SK-N-SH (cell line): ENCODE results near the gene BEND4. TPM values are rescaled to one million over a fixed set of nuclear protein-coding genes. Genes with fewer than 3 reads are reported as not detected.

Experiments used
- CTCF ChIA-PET: fragments of 300-600, 350-600 bp; formaldehyde crosslinking; extraction: SDS; loops from one replicate; lab custom pipeline; 2021; lab: Yijun Ruan, JAX
- POLR2A ChIA-PET: fragments of 350-600 bp; sonication (Branson Sonifier 250); formaldehyde crosslinking; extraction: SDS; loops from one replicate; lab custom pipeline; 2020; ENCODE audit warnings: antibody characterized with exemption, inconsistent platforms; lab: Yijun Ruan, JAX
- DNase-seq: peaks from one replicate; pipeline ENCODE4 v3.0.0; 2012
- H2AFZ ChIP-seq: fragments of 200-600 bp; sonication (generic); 2 replicates; pipeline ENCODE4 v1.8.1; 2016; ENCODE audit warnings: antibody characterized with exemption, mild to moderate bottlenecking, low read depth
- H3F3A ChIP-seq: fragments of 200-600 bp; sonication (generic); replicated peaks from 2 replicates; pipeline ENCODE3; 2016; ENCODE audit warnings: antibody characterized with exemption, mild to moderate bottlenecking; ENCODE audit not compliant: insufficient read depth
- H3K27ac ChIP-seq, 2 experiments: fragments of 200-500 bp in 1 of 2; fragments of 200-600 bp in 1 of 2; sonication (Bioruptor generic) in 1 of 2; sonication (generic), shearing (Covaris generic) in 1 of 2; 2 replicates each; pipeline versions ENCODE4 v1.5.1 to v1.6.1; 2014 to 2016; ENCODE audit warnings: low read depth in 2 of 2, inconsistent platforms in 1 of 2, low read length in 1 of 2, mild to moderate bottlenecking in 1 of 2, mixed read lengths in 1 of 2
- H3K27me3 ChIP-seq: fragments of 200-600 bp; sonication (generic), shearing (Covaris generic); 2 replicates; pipeline ENCODE4 v1.6.1; 2016; ENCODE audit warnings: mixed run types; ENCODE audit not compliant: insufficient read depth
- H3K36me3 ChIP-seq, 2 experiments: fragments of 200-500 bp in 1 of 2; fragments of 200-600 bp in 1 of 2; sonication (Bioruptor generic) in 1 of 2; sonication (generic) in 1 of 2; replicated peaks in 1 of 2; 2 replicates each; pipeline versions ENCODE3 to v1.5.1; 2014 to 2016; ENCODE audit warnings: low read length in 1 of 2, mild to moderate bottlenecking in 1 of 2; ENCODE audit not compliant: insufficient read depth in 2 of 2, control insufficient read depth in 1 of 2
- H3K4me1 ChIP-seq, 2 experiments: fragments of 200-500 bp in 1 of 2; fragments of 200-600 bp in 1 of 2; sonication (Bioruptor generic) in 1 of 2; sonication (generic), shearing (Covaris generic) in 1 of 2; 2 replicates each; pipeline versions ENCODE4 v1.5.1 to v1.6.1; 2014 to 2016; ENCODE audit warnings: low read depth in 1 of 2, low read length in 1 of 2, mixed run types in 1 of 2; ENCODE audit not compliant: insufficient read depth in 2 of 2, control insufficient read depth in 1 of 2
- H3K4me2 ChIP-seq: fragments of 200-600 bp; sonication (generic), shearing (Covaris generic); 2 replicates; pipeline ENCODE4 v1.6.1; 2017; ENCODE audit warnings: mixed run types
- H3K4me3 ChIP-seq, 2 experiments: fragments of 200-500 bp in 1 of 2; fragments of 200-600 bp in 1 of 2; sonication (Bioruptor generic) in 1 of 2; sonication (generic), shearing (Covaris generic) in 1 of 2; 2 replicates each; pipeline versions ENCODE4 v1.5.1 to v1.8.1; 2014 to 2016; ENCODE audit warnings: low read depth in 2 of 2, inconsistent platforms in 1 of 2, low read length in 1 of 2, mild to moderate bottlenecking in 1 of 2, mixed read lengths in 1 of 2, moderate library complexity in 1 of 2
- H3K79me2 ChIP-seq: fragments of 200-600 bp; sonication (generic); 2 replicates; pipeline ENCODE4 v1.8.1; 2017; ENCODE audit warnings: mild to moderate bottlenecking; ENCODE audit not compliant: insufficient read depth
- H3K9ac ChIP-seq: fragments of 200-600 bp; sonication (generic); 2 replicates; pipeline ENCODE4 v1.6.1; 2017; ENCODE audit warnings: mixed run types
- H3K9me2 ChIP-seq: fragments of 200-600 bp; sonication (generic); 2 replicates; pipeline ENCODE4 v1.6.1; 2017; ENCODE audit warnings: mixed run types
- H3K9me3 ChIP-seq: fragments of 200-600 bp; sonication (generic); 2 replicates; pipeline ENCODE4 v1.6.1; 2017; ENCODE audit warnings: mixed run types, mild to moderate bottlenecking, moderate library complexity
- H4K20me1 ChIP-seq: fragments of 200-600 bp; sonication (generic); 2 replicates; pipeline ENCODE4 v1.6.1; 2017; ENCODE audit warnings: mild to moderate bottlenecking, mixed run types; ENCODE audit not compliant: insufficient read depth
- ELF1 ChIP-seq: IDR thresholded peaks from 2 replicates; pipeline ENCODE4 v1.4.0; 2012
- EZH2phosphoT487 ChIP-seq: fragments of 200-600 bp; sonication (generic); IDR thresholded peaks from 2 replicates; pipeline ENCODE4 v1.6.1; 2017; ENCODE audit warnings: low read depth, mixed run types, mild to moderate bottlenecking, antibody characterized with exemption, moderate library complexity, borderline replicate concordance
- FOXJ3 ChIP-seq: sonication (generic); formaldehyde crosslinking; IDR thresholded peaks from 2 replicates; pipeline ENCODE4 v1.5.1; 2020; ENCODE audit warnings: mild to moderate bottlenecking, missing genetic modification reagents
- FOXM1 ChIP-seq: IDR thresholded peaks from 2 replicates; pipeline ENCODE4 v1.4.0; 2012; ENCODE audit warnings: low read depth, mild to moderate bottlenecking
- MEF2A ChIP-seq: IDR thresholded peaks from 2 replicates; pipeline ENCODE4 v1.4.0; 2012; ENCODE audit warnings: low read depth, borderline replicate concordance
- NRF1 ChIP-seq: IDR thresholded peaks from 2 replicates; pipeline ENCODE4 v1.6.1; 2012; ENCODE audit warnings: low read depth, mild to moderate bottlenecking, low read length
- RCOR1 ChIP-seq: fragments of 150-350 bp; IDR thresholded peaks from 2 replicates; pipeline ENCODE4 v1.6.1; 2017; ENCODE audit warnings: antibody characterized with exemption, low read length
- TAF1 ChIP-seq: IDR thresholded peaks from 2 replicates; pipeline ENCODE4 v1.6.1; 2012; ENCODE audit warnings: low read depth, mild to moderate bottlenecking, low read length, moderate library complexity, borderline replicate concordance
- TCF12 ChIP-seq: IDR thresholded peaks from 2 replicates; pipeline ENCODE4 v1.4.0; 2012
- TEAD4 ChIP-seq: IDR thresholded peaks from 2 replicates; pipeline ENCODE4 v1.4.0; 2012; ENCODE audit warnings: mild to moderate bottlenecking, borderline replicate concordance; ENCODE audit not compliant: insufficient read depth
- YY1 ChIP-seq: IDR thresholded peaks from 2 replicates; pipeline ENCODE4 v1.4.0; 2012; ENCODE audit warnings: low read depth, mild to moderate bottlenecking
- WGBS: methylation state at CpG from one replicate; pipeline ENCODE4 v1.1.6; 2017; ENCODE audit warnings: low lambda C conversion rate; 5-methylcytosine and 5-hydroxymethylcytosine counted together
- polyA plus RNA-seq, 3 experiments: library from polyadenylated mRNA; depleted of rRNA; stranded (reverse); fragments of >200 nt; gene quantifications; 2 replicates each; pipeline ENCODE4 v1.2.3, GENCODE V29; 2012
- TF ChIP-seq, protein P1 (sequence below): fragments of 150-350 bp; IDR thresholded peaks from 2 replicates; pipeline ENCODE4 v1.6.1; 2017; ENCODE audit warnings: antibody characterized with exemption, low read length, low read depth, borderline replicate concordance
- TF ChIP-seq, protein P2 (sequence below): fragments of 150-350 bp; IDR thresholded peaks from 2 replicates; pipeline ENCODE4 v1.6.1; 2016; ENCODE audit warnings: mild to moderate bottlenecking, low read depth, low read length
- TF ChIP-seq, protein P3 (sequence below): fragments of 200-600 bp; sonication (generic); IDR thresholded peaks from 2 replicates; pipeline ENCODE4 v1.6.1; 2017; ENCODE audit warnings: antibody characterized with exemption, mild to moderate bottlenecking, moderate library complexity
- TF ChIP-seq, protein P4 (sequence below): IDR thresholded peaks from 2 replicates; pipeline ENCODE4 v1.4.0; 2012; ENCODE audit warnings: low read depth
- TF ChIP-seq, protein P5 (sequence below): IDR thresholded peaks from 2 replicates; pipeline ENCODE4 v1.6.1; 2012; ENCODE audit warnings: mild to moderate bottlenecking, low read depth, low read length, moderate library complexity

Gene BEND4
- polyA plus RNA-seq, 1 of the 3 experiments (the other 2 are of a cell fraction): 0.02 TPM

DNA sequence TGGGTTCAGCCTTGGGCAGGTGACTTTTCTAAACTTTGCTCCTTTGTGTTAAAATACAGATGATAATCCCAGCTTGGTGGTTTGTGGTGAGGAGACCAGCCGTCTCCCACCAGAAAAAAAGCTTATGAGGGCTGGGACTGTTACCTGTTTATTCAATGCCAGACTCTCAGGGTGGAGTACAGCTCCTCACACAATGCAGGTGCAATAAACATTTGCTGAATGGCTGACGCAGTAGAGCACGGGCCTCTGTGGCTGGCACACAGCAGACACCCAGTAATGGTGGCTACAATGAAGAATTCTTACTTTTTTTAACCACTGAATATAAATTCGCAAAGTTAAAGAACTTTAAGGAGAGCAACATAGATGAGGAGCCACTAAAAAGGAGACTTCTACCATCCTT, 30.2 kb downstream of the BEND4 start (continued):
- TF ChIP-seq, protein P1, sequence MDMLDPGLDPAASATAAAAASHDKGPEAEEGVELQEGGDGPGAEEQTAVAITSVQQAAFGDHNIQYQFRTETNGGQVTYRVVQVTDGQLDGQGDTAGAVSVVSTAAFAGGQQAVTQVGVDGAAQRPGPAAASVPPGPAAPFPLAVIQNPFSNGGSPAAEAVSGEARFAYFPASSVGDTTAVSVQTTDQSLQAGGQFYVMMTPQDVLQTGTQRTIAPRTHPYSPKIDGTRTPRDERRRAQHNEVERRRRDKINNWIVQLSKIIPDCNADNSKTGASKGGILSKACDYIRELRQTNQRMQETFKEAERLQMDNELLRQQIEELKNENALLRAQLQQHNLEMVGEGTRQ: no peak
- TF ChIP-seq, protein P2, sequence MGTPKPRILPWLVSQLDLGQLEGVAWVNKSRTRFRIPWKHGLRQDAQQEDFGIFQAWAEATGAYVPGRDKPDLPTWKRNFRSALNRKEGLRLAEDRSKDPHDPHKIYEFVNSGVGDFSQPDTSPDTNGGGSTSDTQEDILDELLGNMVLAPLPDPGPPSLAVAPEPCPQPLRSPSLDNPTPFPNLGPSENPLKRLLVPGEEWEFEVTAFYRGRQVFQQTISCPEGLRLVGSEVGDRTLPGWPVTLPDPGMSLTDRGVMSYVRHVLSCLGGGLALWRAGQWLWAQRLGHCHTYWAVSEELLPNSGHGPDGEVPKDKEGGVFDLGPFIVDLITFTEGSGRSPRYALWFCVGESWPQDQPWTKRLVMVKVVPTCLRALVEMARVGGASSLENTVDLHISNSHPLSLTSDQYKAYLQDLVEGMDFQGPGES: no peak
- no peak for TF ChIP-seq FOXJ3 (CRISPR knock-in tag)
- no peak for TF ChIP-seq YY1
- no peak for TF ChIP-seq MEF2A
- TF ChIP-seq, protein P3, sequence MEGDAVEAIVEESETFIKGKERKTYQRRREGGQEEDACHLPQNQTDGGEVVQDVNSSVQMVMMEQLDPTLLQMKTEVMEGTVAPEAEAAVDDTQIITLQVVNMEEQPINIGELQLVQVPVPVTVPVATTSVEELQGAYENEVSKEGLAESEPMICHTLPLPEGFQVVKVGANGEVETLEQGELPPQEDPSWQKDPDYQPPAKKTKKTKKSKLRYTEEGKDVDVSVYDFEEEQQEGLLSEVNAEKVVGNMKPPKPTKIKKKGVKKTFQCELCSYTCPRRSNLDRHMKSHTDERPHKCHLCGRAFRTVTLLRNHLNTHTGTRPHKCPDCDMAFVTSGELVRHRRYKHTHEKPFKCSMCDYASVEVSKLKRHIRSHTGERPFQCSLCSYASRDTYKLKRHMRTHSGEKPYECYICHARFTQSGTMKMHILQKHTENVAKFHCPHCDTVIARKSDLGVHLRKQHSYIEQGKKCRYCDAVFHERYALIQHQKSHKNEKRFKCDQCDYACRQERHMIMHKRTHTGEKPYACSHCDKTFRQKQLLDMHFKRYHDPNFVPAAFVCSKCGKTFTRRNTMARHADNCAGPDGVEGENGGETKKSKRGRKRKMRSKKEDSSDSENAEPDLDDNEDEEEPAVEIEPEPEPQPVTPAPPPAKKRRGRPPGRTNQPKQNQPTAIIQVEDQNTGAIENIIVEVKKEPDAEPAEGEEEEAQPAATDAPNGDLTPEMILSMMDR: no peak
- no peak for TF ChIP-seq ELF1

DNA sequence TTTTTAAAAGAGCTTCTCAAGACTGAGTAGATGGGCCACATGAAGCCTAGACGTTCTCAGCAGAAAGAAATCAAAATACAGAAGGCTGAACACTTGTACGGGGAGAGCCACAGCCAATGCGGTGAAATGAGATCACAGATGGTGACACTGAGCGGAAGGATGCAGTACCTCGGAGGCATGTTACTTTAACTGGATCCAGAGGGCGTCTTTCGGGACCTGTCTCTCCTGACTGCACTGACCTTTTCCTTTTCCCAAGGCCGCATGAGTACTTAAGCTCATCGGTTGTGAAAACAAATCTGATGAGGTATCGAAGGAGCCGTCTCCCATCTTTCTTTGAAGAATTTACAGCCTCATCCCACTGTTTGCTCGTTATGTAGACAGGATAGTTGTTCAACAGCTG, 32.6 kb downstream of the BEND4 start:
- no peaks in the 10 kb centered on the region for H3K9me3 ChIP-seq
- no peaks in the 10 kb centered on the region for H3K79me2 ChIP-seq
- no peaks in the 10 kb centered on the region for H4K20me1 ChIP-seq
- no peak for DNase-seq
- H3K4me2 ChIP-seq: no peak overlapping the region
- H3K36me3 ChIP-seq: no peaks in the 10 kb centered on the region
- TF ChIP-seq, protein P2: no peak
- no peak for TF ChIP-seq MEF2A
- TF ChIP-seq ELF1: no peak
- TF ChIP-seq TEAD4: no peak
- no peak for TF ChIP-seq TCF12
- TF ChIP-seq, protein P4, sequence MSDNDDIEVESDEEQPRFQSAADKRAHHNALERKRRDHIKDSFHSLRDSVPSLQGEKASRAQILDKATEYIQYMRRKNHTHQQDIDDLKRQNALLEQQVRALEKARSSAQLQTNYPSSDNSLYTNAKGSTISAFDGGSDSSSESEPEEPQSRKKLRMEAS: no peak
- TF ChIP-seq EZH2phosphoT487: no peak
- TF ChIP-seq, protein P3: no peak
- no peak for TF ChIP-seq RCOR1
- TF ChIP-seq FOXM1: no peak
- no peak for TF ChIP-seq TAF1
- no peak for TF ChIP-seq NRF1
- TF ChIP-seq, protein P1: no peak
- TF ChIP-seq, protein P5, sequence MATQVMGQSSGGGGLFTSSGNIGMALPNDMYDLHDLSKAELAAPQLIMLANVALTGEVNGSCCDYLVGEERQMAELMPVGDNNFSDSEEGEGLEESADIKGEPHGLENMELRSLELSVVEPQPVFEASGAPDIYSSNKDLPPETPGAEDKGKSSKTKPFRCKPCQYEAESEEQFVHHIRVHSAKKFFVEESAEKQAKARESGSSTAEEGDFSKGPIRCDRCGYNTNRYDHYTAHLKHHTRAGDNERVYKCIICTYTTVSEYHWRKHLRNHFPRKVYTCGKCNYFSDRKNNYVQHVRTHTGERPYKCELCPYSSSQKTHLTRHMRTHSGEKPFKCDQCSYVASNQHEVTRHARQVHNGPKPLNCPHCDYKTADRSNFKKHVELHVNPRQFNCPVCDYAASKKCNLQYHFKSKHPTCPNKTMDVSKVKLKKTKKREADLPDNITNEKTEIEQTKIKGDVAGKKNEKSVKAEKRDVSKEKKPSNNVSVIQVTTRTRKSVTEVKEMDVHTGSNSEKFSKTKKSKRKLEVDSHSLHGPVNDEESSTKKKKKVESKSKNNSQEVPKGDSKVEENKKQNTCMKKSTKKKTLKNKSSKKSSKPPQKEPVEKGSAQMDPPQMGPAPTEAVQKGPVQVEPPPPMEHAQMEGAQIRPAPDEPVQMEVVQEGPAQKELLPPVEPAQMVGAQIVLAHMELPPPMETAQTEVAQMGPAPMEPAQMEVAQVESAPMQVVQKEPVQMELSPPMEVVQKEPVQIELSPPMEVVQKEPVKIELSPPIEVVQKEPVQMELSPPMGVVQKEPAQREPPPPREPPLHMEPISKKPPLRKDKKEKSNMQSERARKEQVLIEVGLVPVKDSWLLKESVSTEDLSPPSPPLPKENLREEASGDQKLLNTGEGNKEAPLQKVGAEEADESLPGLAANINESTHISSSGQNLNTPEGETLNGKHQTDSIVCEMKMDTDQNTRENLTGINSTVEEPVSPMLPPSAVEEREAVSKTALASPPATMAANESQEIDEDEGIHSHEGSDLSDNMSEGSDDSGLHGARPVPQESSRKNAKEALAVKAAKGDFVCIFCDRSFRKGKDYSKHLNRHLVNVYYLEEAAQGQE: no peak
- H3K9ac ChIP-seq: no peak overlapping the region
- H2AFZ ChIP-seq: no peak overlapping the region
- H3K27me3 ChIP-seq: peaks cover 6% of the 10 kb centered on the region; the same call in 1 of the 2 replicates
- H3F3A ChIP-seq: no peaks in the 10 kb centered on the region
- H3K27ac ChIP-seq: no peak overlapping the region
- no peak overlapping the region for H3K4me3 ChIP-seq
- H3K4me1 ChIP-seq: no peaks in the 10 kb centered on the region; a peak in 1 of 4 replicates
- WGBS: 58% methylated on average over 12 of the region's 12 CpGs
- ChIA-PET POLR2A (no interaction called here), CTCF (interaction anchor here (1.4 kb wide), 1 partner anchor 17 kb away, joined by 3 read pairs; no protein-coding TSS in a partner anchor)
- no peaks in the 10 kb centered on the region for H3K9me2 ChIP-seq
